ENCODE measurements around the gene ABCA2.

Gene ABCA2

DNA sequence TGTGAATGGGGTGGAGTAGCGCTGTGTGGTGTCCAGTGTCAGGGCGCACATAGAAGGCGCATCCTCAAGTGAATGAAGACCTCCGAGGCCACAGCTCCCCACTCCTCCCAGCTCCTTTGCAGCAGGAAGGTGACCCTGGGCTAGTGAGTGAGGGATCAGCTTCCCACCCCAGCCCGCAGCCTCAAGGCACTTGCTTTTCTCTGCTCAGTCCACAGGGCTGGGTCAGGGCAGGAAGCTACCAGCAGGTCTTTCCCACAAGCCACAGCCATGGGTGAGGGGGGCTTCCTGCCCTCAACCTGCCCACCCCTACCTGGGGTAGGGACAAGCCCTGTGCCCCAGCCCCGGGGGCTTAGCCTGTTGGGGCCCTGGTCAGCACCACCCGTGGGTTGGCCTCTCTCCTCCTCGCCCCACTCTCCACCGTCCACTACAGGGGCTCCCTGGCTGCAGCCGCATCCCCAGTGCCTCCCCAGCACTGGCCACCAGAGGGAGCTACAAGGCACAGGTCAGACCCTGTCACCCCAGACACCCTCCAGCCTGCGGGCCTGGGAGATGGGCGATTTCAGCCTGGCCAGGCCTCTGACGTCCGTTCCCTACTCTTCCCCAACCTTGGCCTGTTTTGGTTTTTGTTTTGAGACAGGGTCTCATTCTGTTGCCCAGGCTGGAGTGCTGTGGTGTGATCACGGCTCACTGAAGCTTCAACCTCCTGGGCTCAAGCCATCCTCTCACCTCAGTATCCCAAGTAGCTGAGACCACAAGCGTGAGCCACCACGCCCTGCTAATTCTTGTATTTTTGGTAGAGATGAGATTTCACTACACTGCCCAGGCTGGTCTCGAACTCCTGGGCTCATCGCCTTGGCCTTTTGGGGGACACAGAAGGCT, 1.3 kb upstream of the ABCA2 start:
- no CpG with 5 or more reads among the region's 19 CpGs for WGBS (ENCODE audit: insufficient coverage, insufficient read length)
- no peaks in the 10 kb centered on the region; the same call in 1 of the 2 replicates for H3K36me3 ChIP-seq (ENCODE audit: control insufficient read depth, insufficient read depth, low read length)
- no peak for DNase-seq (ENCODE audit: low read depth, low spot score)
- no peak overlapping the region for H3K4me3 ChIP-seq (ENCODE audit: low read length)
- H3K27me3 ChIP-seq (ENCODE audit: control insufficient read depth, insufficient read depth, low read length), result no peaks in the 10 kb centered on the region; the same call in 1 of the 2 replicates
- H3K27ac ChIP-seq (ENCODE audit: low read length), result no peak overlapping the region
- H3K9me3 ChIP-seq (ENCODE audit: control insufficient read depth, insufficient read depth, low read length), result no peaks in the 10 kb centered on the region
- peaks cover 2% of the 10 kb centered on the region for H3K4me1 ChIP-seq (ENCODE audit: control insufficient read depth, insufficient read depth, low read length)

DNA sequence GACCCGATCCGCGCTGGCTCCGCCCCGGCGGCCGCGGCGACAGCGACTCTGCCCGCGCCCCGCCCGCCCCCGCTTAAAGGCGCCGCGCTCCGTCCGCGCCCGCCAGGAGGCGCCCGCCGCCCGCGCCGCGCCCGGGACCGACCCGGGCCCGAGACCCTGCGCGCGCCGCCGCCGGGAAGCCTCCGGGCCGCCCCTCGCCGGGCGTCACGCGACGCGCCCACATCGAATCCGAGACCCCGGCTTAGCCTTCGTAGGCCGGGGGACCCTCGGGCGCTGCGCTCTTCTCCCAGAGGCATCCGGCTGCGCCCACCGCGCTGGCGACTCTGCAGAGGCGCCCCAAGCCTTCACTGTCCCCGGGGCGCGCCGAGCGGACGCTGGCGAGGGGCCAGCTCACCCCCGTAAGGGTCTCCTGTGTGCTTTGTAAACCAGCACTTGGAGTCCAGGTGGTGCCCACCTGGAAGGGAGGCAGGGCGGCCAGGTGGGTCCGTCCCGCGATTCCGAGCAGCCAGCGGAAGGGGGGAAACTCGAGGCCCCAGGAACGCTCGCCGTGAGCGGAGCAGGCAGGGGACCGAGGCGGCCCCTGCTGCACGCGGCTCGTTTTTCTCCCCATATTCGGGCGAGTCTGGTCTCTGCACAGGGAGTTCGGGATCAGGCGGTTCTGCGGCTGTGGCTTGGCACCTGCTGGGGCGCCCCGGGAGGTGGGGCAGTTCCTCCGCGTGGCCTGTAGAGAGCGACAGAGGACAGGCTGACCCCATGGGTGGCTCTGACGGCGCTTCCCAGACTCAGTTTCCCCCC, 423 bp upstream of the ABCA2 start:
- H3K36me3 ChIP-seq (ENCODE audit: control insufficient read depth, insufficient read depth, low read length), result no peaks in the 10 kb centered on the region; the same call in 1 of the 2 replicates
- no peaks in the 10 kb centered on the region for H3K9me3 ChIP-seq (ENCODE audit: control insufficient read depth, insufficient read depth, low read length)
- peaks cover 2% of the 10 kb centered on the region for H3K4me1 ChIP-seq (ENCODE audit: control insufficient read depth, insufficient read depth, low read length)
- H3K27me3 ChIP-seq (ENCODE audit: control insufficient read depth, insufficient read depth, low read length), result no peaks in the 10 kb centered on the region; the same call in 1 of the 2 replicates
- no peak overlapping the region for H3K27ac ChIP-seq (ENCODE audit: low read length)
- WGBS (ENCODE audit: insufficient coverage, insufficient read length), result no CpG with 5 or more reads among the region's 98 CpGs
- DNase-seq (ENCODE audit: low read depth, low spot score), result no peak
- peak overlapping the region; percentile 42; the same call in 1 of the 2 replicates for H3K4me3 ChIP-seq (ENCODE audit: low read length)

DNA sequence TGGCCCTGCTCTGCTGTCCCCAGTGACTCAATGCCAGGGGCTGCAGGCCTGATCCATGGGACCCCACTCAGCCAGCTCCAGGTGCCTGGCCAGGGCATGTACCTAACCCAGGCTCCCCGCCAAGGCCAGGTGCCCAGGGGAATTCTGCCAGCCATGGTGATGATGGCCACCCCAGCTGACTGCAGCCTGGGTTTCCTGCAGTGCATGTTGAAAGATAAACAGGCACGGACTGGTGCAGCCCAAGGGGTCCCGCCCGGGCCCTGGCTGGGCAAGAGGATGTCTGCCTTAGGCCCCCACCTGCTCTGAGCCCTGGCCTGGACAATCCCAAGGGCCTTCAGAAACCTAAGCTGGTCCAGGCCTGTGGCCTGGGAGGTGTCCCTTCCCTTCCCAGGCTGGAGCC, 1.2 kb downstream of the ABCA2 start:
- Histone ChIP-seq H3K9me3 (ENCODE audit: control insufficient read depth, insufficient read depth, low read length) (no peaks in the 10 kb centered on the region), H3K27me3 (ENCODE audit: control insufficient read depth, insufficient read depth, low read length) (no peaks in the 10 kb centered on the region; the same call in 1 of the 2 replicates), H3K27ac (ENCODE audit: low read length) (no peak overlapping the region), H3K4me1 (ENCODE audit: control insufficient read depth, insufficient read depth, low read length) (peaks cover 5% of the 10 kb centered on the region), H3K36me3 (ENCODE audit: control insufficient read depth, insufficient read depth, low read length) (no peaks in the 10 kb centered on the region; the same call in 1 of the 2 replicates), H3K4me3 (ENCODE audit: low read length) (no peak overlapping the region)
- WGBS (ENCODE audit: insufficient coverage, insufficient read length), result no CpG with 5 or more reads among the region's 4 CpGs
- DNase-seq (ENCODE audit: low read depth, low spot score), result no peak

DNA sequence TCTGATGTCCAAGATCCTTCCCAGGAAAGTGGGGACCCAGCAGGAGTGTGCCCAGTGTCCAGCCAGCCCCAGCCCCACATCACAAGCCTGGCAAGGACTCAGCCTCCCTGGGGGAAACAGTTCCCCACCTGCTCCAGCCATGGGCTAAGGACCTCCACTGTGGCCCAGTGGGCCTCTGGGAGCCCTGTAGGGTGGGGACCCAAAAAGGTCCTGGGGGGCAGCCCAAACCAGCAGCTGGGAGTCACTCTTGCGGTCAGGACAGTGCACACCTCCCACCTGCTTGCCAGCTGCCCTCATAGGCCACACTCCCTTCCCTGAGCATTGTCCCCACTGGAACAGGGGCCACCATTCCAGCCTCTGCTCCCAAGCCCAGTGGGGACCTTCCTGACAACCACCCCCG, 1.7 kb downstream of the ABCA2 start:
- Histone ChIP-seq H3K4me3 (ENCODE audit: low read length) (no peak overlapping the region), H3K36me3 (ENCODE audit: control insufficient read depth, insufficient read depth, low read length) (no peaks in the 10 kb centered on the region; the same call in 1 of the 2 replicates), H3K9me3 (ENCODE audit: control insufficient read depth, insufficient read depth, low read length) (no peaks in the 10 kb centered on the region), H3K27ac (ENCODE audit: low read length) (no peak overlapping the region), H3K4me1 (ENCODE audit: control insufficient read depth, insufficient read depth, low read length) (peaks cover 5% of the 10 kb centered on the region), H3K27me3 (ENCODE audit: control insufficient read depth, insufficient read depth, low read length) (no peaks in the 10 kb centered on the region; the same call in 1 of the 2 replicates)
- DNase-seq (ENCODE audit: low read depth, low spot score), result no peak
- no CpG with 5 or more reads among the region's 2 CpGs for WGBS (ENCODE audit: insufficient coverage, insufficient read length)

DNA sequence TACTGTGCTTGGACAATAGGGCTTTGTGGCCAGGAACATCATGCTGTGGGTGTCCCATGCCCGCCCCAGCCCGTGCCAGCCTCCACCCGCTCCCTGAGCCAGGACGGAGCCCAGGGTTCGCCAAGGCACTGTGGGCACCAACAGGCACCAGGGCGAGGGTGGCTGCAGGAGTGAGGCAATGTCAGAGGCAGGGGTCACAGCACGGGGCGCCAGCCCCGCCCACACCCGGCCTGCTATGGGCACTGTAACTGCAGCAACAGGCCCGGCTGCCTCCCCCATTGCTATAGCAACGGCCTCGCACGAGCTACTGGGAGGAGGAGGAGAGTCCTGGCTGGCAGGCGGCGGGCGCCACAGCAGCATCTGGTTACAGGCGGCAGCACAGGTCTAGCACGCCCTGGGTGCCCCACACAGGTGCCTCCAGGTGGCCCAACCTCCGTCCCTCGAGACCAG, 2.5 kb downstream of the ABCA2 start:
- no peak for DNase-seq (ENCODE audit: low read depth, low spot score)
- WGBS (ENCODE audit: insufficient coverage, insufficient read length), result no CpG with 5 or more reads among the region's 21 CpGs
- Histone ChIP-seq H3K4me1 (ENCODE audit: control insufficient read depth, insufficient read depth, low read length) (peaks cover 5% of the 10 kb centered on the region), H3K4me3 (ENCODE audit: low read length) (no peak overlapping the region), H3K27me3 (ENCODE audit: control insufficient read depth, insufficient read depth, low read length) (no peaks in the 10 kb centered on the region; the same call in 1 of the 2 replicates), H3K36me3 (ENCODE audit: control insufficient read depth, insufficient read depth, low read length) (no peaks in the 10 kb centered on the region; the same call in 1 of the 2 replicates), H3K27ac (ENCODE audit: low read length) (no peak overlapping the region), H3K9me3 (ENCODE audit: control insufficient read depth, insufficient read depth, low read length) (no peaks in the 10 kb centered on the region)

DNA sequence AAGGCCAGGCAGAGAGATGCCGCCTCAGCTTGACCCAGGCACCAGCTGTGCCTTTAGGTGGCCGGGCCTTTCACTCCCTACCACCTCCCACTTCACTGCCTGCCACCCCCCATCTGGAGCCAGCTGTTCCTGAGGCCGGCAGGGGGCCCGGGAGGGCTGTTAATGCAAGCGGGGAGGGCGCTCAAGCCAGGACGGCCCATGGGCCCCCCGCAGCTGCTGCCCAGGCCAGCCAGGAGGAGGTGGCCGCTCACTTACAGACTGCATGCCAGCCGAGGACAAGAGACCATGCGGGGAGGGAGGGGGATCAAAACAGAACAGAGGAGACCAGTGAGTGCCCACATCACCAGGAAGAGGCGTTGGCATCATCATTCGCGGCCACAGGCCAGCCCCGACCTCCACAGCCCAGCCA, 4.5 kb downstream of the ABCA2 start:
- H3K4me1 ChIP-seq (ENCODE audit: control insufficient read depth, insufficient read depth, low read length), result peaks cover 3% of the 10 kb centered on the region
- no peaks in the 10 kb centered on the region; the same call in 1 of the 2 replicates for H3K36me3 ChIP-seq (ENCODE audit: control insufficient read depth, insufficient read depth, low read length)
- no peak overlapping the region for H3K4me3 ChIP-seq (ENCODE audit: low read length)
- H3K9me3 ChIP-seq (ENCODE audit: control insufficient read depth, insufficient read depth, low read length), result no peaks in the 10 kb centered on the region
- no peak for DNase-seq (ENCODE audit: low read depth, low spot score)
- no peak overlapping the region for H3K27ac ChIP-seq (ENCODE audit: low read length)
- WGBS (ENCODE audit: insufficient coverage, insufficient read length), result no CpG with 5 or more reads among the region's 15 CpGs
- no peaks in the 10 kb centered on the region; the same call in 1 of the 2 replicates for H3K27me3 ChIP-seq (ENCODE audit: control insufficient read depth, insufficient read depth, low read length)

DNA sequence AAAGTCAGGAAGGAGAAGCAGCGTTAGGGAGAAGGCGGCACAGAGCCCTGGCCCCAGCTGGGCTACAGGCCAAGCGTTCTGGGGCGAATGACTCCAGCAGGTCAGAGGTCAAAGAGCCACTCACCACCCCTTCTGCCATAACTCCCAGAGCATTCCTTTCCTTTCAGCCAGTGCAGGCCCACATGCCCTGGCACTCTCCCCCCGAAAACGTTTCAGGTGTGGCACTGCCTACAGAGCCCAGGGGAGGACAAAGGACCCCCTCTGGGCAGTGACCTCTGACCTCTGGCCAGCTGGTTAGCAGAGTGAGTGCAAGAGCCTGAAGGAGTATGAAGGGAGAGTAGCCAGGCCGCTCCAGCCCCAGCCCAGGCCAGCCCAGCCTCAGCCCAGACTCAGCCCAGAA, 4.9 kb downstream of the ABCA2 start:
- no peak overlapping the region for H3K27ac ChIP-seq (ENCODE audit: low read length)
- no peak for DNase-seq (ENCODE audit: low read depth, low spot score)
- no peak overlapping the region for H3K4me3 ChIP-seq (ENCODE audit: low read length)
- peaks cover 3% of the 10 kb centered on the region for H3K4me1 ChIP-seq (ENCODE audit: control insufficient read depth, insufficient read depth, low read length)
- no CpG with 5 or more reads among the region's 7 CpGs for WGBS (ENCODE audit: insufficient coverage, insufficient read length)
- H3K27me3 ChIP-seq (ENCODE audit: control insufficient read depth, insufficient read depth, low read length), result no peaks in the 10 kb centered on the region; the same call in 1 of the 2 replicates
- no peaks in the 10 kb centered on the region; the same call in 1 of the 2 replicates for H3K36me3 ChIP-seq (ENCODE audit: control insufficient read depth, insufficient read depth, low read length)
- H3K9me3 ChIP-seq (ENCODE audit: control insufficient read depth, insufficient read depth, low read length), result no peaks in the 10 kb centered on the region

DNA sequence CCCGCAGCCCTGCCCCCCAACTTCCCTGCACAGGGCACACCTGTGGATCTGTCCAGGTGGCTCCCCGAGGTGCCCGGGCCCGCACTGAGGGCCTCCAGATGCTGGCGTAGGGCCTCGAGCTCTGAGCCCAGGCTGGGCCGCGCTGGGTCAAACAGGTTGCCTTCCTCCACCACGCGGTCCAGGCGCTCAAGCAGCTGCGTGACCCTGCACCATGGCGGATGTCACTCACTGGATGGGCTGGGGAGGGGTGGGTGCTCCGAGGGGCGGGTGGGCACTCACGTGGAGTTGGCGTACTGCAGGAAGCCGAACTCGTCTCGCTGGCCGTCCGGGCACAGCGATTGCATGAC, 5.4 kb downstream of the ABCA2 start:
- no peaks in the 10 kb centered on the region; the same call in 1 of the 2 replicates for H3K36me3 ChIP-seq (ENCODE audit: control insufficient read depth, insufficient read depth, low read length)
- no peak for DNase-seq (ENCODE audit: low read depth, low spot score)
- no CpG with 5 or more reads among the region's 23 CpGs for WGBS (ENCODE audit: insufficient coverage, insufficient read length)
- H3K9me3 ChIP-seq (ENCODE audit: control insufficient read depth, insufficient read depth, low read length), result no peaks in the 10 kb centered on the region
- no peak overlapping the region for H3K4me3 ChIP-seq (ENCODE audit: low read length)
- H3K4me1 ChIP-seq (ENCODE audit: control insufficient read depth, insufficient read depth, low read length), result peaks cover 3% of the 10 kb centered on the region
- H3K27ac ChIP-seq (ENCODE audit: low read length), result no peak overlapping the region
- H3K27me3 ChIP-seq (ENCODE audit: control insufficient read depth, insufficient read depth, low read length), result no peaks in the 10 kb centered on the region; the same call in 1 of the 2 replicates

DNA sequence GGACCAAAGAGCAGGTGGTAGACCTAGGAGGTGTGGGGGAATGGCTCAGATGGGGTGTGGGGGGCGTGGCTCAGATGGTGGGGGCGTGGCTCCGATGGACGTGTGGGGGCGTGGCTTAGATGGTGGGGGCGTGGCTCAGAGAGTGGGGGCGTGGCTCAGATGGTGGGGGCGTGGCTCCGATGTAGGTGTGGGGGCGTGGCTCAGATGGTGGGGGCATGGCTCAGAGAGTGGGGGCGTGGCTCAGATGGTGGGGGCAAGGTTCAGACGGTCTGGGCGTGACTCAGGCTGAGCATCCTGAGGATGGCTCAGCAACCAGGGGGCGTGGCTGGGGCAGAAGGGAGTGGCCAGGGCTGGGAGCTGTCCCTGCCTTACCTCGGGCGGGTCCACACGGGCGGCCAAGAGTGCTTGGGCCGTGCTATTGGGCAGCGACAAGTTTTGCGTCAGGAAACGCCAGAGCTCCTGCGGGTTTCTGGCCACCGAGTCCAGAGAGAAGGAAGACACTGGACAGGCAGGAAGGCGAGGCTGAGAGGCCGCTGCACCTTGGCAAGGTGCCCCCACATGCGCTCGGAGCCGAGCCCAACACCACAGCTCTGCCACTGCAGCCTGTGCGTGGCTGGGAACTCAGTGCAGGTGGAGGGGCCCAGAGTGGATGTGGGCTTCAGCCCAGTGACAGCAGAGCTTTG, 5.9 kb downstream of the ABCA2 start:
- Histone ChIP-seq H3K27me3 (ENCODE audit: control insufficient read depth, insufficient read depth, low read length) (no peaks in the 10 kb centered on the region), H3K9me3 (ENCODE audit: control insufficient read depth, insufficient read depth, low read length) (no peaks in the 10 kb centered on the region), H3K27ac (ENCODE audit: low read length) (no peak overlapping the region), H3K4me3 (ENCODE audit: low read length) (no peak overlapping the region), H3K4me1 (ENCODE audit: control insufficient read depth, insufficient read depth, low read length) (peaks cover 3% of the 10 kb centered on the region), H3K36me3 (ENCODE audit: control insufficient read depth, insufficient read depth, low read length) (no peaks in the 10 kb centered on the region; the same call in 1 of the 2 replicates)
- no CpG with 5 or more reads among the region's 30 CpGs for WGBS (ENCODE audit: insufficient coverage, insufficient read length)
- peak; percentile 81 for DNase-seq (ENCODE audit: low read depth, low spot score)

DNA sequence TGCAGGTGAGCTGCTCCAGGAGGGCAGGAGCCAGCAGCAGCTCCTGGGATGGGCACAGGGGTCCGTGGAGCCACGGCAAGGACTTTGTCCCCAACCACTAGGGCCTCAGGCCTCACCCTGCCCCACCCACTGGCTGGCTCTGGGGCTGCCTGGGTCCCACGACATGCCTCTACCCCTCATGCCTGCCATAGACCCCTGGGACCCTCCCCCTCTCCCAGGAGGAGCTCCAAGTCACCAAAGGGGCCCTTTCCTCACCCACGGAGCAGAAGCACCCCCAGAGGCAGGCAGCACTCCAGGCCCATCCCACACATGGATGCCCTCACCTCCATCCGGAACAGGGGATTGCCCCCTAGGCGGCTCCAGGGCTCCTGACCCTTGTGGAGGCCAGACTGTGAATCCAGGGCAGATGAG, 6.5 kb downstream of the ABCA2 start:
- Histone ChIP-seq H3K4me3 (ENCODE audit: low read length) (no peak overlapping the region), H3K27ac (ENCODE audit: low read length) (no peak overlapping the region), H3K36me3 (ENCODE audit: control insufficient read depth, insufficient read depth, low read length) (no peaks in the 10 kb centered on the region; the same call in 1 of the 2 replicates), H3K9me3 (ENCODE audit: control insufficient read depth, insufficient read depth, low read length) (no peaks in the 10 kb centered on the region), H3K4me1 (ENCODE audit: control insufficient read depth, insufficient read depth, low read length) (peaks cover 3% of the 10 kb centered on the region), H3K27me3 (ENCODE audit: control insufficient read depth, insufficient read depth, low read length) (no peaks in the 10 kb centered on the region)
- WGBS (ENCODE audit: insufficient coverage, insufficient read length), result no CpG with 5 or more reads among the region's 6 CpGs
- DNase-seq (ENCODE audit: low read depth, low spot score), result no peak

All from iPS DF 6.9 (cell line).